Naive B cell (primary cell): ENCODE measurements around the gene AZGP1. TPM values are rescaled to one million over a fixed set of nuclear protein-coding genes. Genes with fewer than 3 reads are reported as not detected.
"Not testable (repeated sequence)": the region's sequence is repeated elsewhere in the genome, so short reads cannot be mapped to it uniquely, and the experiment has no call there.

Experiments used
- ATAC-seq, 2 donors: fragments of 150-1000 bp; cut with Tn5 transposase; 2 replicates each; pipeline ENCODE4 v1.10.0; 2021; ENCODE audit warnings: low read depth in 2 of 2, mild to moderate bottlenecking in 2 of 2, moderate library complexity in 2 of 2
- DNase-seq: peaks from one replicate; pipeline ENCODE4 v3.0.0; 2022
- H3K27ac Mint-ChIP-seq, 6 donors: one replicate each; pipeline ENCODE4 v1.8.0; 2020 to 2022; ENCODE audit warnings: mild to moderate bottlenecking in 6 of 6, mixed read lengths in 6 of 6, moderate library complexity in 5 of 6, inconsistent platforms in 2 of 6
- H3K27me3 Mint-ChIP-seq, 3 donors: one replicate each; pipeline ENCODE4 v1.8.0; 2021 to 2022; ENCODE audit warnings: mixed read lengths in 3 of 3, mild to moderate bottlenecking in 1 of 3
- H3K36me3 Mint-ChIP-seq, 2 donors: one replicate each; pipeline ENCODE4 v1.8.0; 2020 to 2022; ENCODE audit warnings: mixed read lengths in 2 of 2, inconsistent platforms in 1 of 2, mild to moderate bottlenecking in 1 of 2
- H3K4me1 Mint-ChIP-seq, 3 donors: one replicate each; pipeline ENCODE4 v1.8.0; 2020 to 2022; ENCODE audit warnings: mixed read lengths in 3 of 3, inconsistent platforms in 1 of 3, mild to moderate bottlenecking in 1 of 3, moderate library complexity in 1 of 3
- H3K4me3 Mint-ChIP-seq, 8 donors: one replicate each; pipeline ENCODE4 v1.8.0; 2020 to 2022; ENCODE audit warnings: mild to moderate bottlenecking in 8 of 8, mixed read lengths in 8 of 8, moderate library complexity in 8 of 8, inconsistent platforms in 2 of 8
- H3K9me3 Mint-ChIP-seq, 7 donors: one replicate each; pipeline ENCODE4 v1.8.0; 2020 to 2022; ENCODE audit warnings: mixed read lengths in 7 of 7, mild to moderate bottlenecking in 5 of 7, inconsistent platforms in 2 of 7, moderate library complexity in 1 of 7
- polyA plus RNA-seq, 6 donors: library from polyadenylated mRNA; unstranded; fragments of 300-500 nt; fragmentation: Illumina TruSeq; gene quantifications; one replicate each; pipeline ENCODE4 v1.2.3, GENCODE V29; 2021; ENCODE audit warnings: low read depth in 6 of 6

The AZGP1 gene
- polyA plus RNA-seq, 6 donors from 2014 or later, result not detected

- not testable (repeated sequence) for ATAC-seq, H3K36me3 Mint-ChIP-seq, H3K9me3 Mint-ChIP-seq, H3K4me1 Mint-ChIP-seq, H3K4me3 Mint-ChIP-seq, DNase-seq, H3K27ac Mint-ChIP-seq
- peaks cover 13 to 63% (median 31%) of the 10 kb centered on the region in 3 donors for H3K27me3 Mint-ChIP-seq
These were observed 15.7 kb upstream of the AZGP1 start for GRCh38 chr7:99991543-99991942.

- H3K4me1 Mint-ChIP-seq, result peaks cover 0 to 8% (median 6%) of the 10 kb centered on the region in 3 donors
- H3K36me3 Mint-ChIP-seq, result no peaks in the 10 kb centered on the region
- ATAC-seq, result peak in 1 of 2 donors; percentile 11
- peak overlapping the region in 1 of 8 donors; percentile 29 for H3K4me3 Mint-ChIP-seq
- H3K9me3 Mint-ChIP-seq, result no peaks in the 10 kb centered on the region
- peak overlapping the region in 3 of 6 donors; percentile 11 to 79 (median 75) for H3K27ac Mint-ChIP-seq
- peaks cover 17 to 69% (median 40%) of the 10 kb centered on the region in 3 donors for H3K27me3 Mint-ChIP-seq
- no peak for DNase-seq
These were observed 14.6 kb upstream of the AZGP1 start for GRCh38 chr7:99990460-99990852.

- Mint-ChIP-seq H3K27me3 (peaks cover 31 to 80% (median 57%) of the 10 kb centered on the region in 3 donors), H3K4me3 (no peak overlapping the region), H3K9me3 (peaks cover 0 to 2% (median 0%) of the 10 kb centered on the region in 7 donors), H3K27ac (peak overlapping the region in 2 of 6 donors; percentile 1 to 49), H3K36me3 (no peaks in the 10 kb centered on the region), H3K4me1 (peaks cover 0 to 8% (median 6%) of the 10 kb centered on the region in 3 donors)
- ATAC-seq (no peak), DNase-seq (no peak)
These were observed 12.0 kb upstream of the AZGP1 start for GRCh38 chr7:99987846-99988245.

- H3K4me3 Mint-ChIP-seq, H3K9me3 Mint-ChIP-seq, H3K27ac Mint-ChIP-seq, H3K36me3 Mint-ChIP-seq, ATAC-seq, DNase-seq, H3K4me1 Mint-ChIP-seq: not testable (repeated sequence)
- peaks cover 35 to 80% (median 63%) of the 10 kb centered on the region in 3 donors for H3K27me3 Mint-ChIP-seq
These were observed 11.5 kb upstream of the AZGP1 start for GRCh38 chr7:99987306-99987705.

GRCh38 chr7:99984593-99984992 is 8.8 kb upstream of the AZGP1 start:
- peaks cover 0 to 6% (median 5%) of the 10 kb centered on the region in 3 donors for H3K4me1 Mint-ChIP-seq
- H3K27ac Mint-ChIP-seq, result no peak overlapping the region
- peaks cover 33 to 74% (median 72%) of the 10 kb centered on the region in 3 donors for H3K27me3 Mint-ChIP-seq
- ATAC-seq (no peak), DNase-seq (no peak)
- H3K9me3 Mint-ChIP-seq, result peaks cover 0 to 10% (median 4%) of the 10 kb centered on the region in 7 donors
- no peak overlapping the region for H3K4me3 Mint-ChIP-seq
- no peaks in the 10 kb centered on the region for H3K36me3 Mint-ChIP-seq

GRCh38 chr7:99981066-99981465 is 5.2 kb upstream of the AZGP1 start:
- H3K27ac Mint-ChIP-seq, DNase-seq, H3K36me3 Mint-ChIP-seq, H3K4me1 Mint-ChIP-seq, ATAC-seq, H3K9me3 Mint-ChIP-seq: not testable (repeated sequence)
- peak overlapping the region in 1 of 8 donors; percentile 52 for H3K4me3 Mint-ChIP-seq
- H3K27me3 Mint-ChIP-seq, result peaks cover 41 to 68% (median 57%) of the 10 kb centered on the region in 3 donors

GRCh38 chr7:99980448-99980872 is 4.6 kb upstream of the AZGP1 start:
- H3K36me3 Mint-ChIP-seq, H3K27ac Mint-ChIP-seq, DNase-seq, H3K4me1 Mint-ChIP-seq, H3K4me3 Mint-ChIP-seq, H3K9me3 Mint-ChIP-seq: not testable (repeated sequence)
- peak in 1 of 2 donors; percentile 30 for ATAC-seq
- H3K27me3 Mint-ChIP-seq, result peaks cover 38 to 68% (median 57%) of the 10 kb centered on the region in 3 donors

- ATAC-seq (peak; percentile 63 to 81), DNase-seq (peak; percentile 54)
- peak overlapping the region in 1 of 6 donors; percentile 39 for H3K27ac Mint-ChIP-seq
- peaks cover 38 to 68% (median 59%) of the 10 kb centered on the region in 3 donors for H3K27me3 Mint-ChIP-seq
- not testable (repeated sequence) for H3K9me3 Mint-ChIP-seq, H3K36me3 Mint-ChIP-seq, H3K4me1 Mint-ChIP-seq
- H3K4me3 Mint-ChIP-seq, result peak overlapping the region in 1 of 8 donors; percentile 55
These were observed 4.0 kb upstream of the AZGP1 start for GRCh38 chr7:99979814-99980225.

- Mint-ChIP-seq H3K36me3 (no peaks in the 10 kb centered on the region), H3K4me1 (peaks cover 0 to 7% (median 7%) of the 10 kb centered on the region in 3 donors), H3K4me3 (no peak overlapping the region), H3K9me3 (peaks cover 0 to 4% (median 0%) of the 10 kb centered on the region in 7 donors), H3K27ac (no peak overlapping the region), H3K27me3 (peaks cover 33 to 56% (median 54%) of the 10 kb centered on the region in 3 donors)
- DNase-seq (no peak), ATAC-seq (no peak)
These were observed 795 bp upstream of the AZGP1 start for GRCh38 chr7:99976626-99977025.

GRCh38 chr7:99974681-99975080 is 1.1 kb downstream of the AZGP1 start:
- DNase-seq (no peak), ATAC-seq (no peak)
- H3K27ac Mint-ChIP-seq, result no peak overlapping the region
- peaks cover 36 to 62% (median 60%) of the 10 kb centered on the region in 3 donors for H3K27me3 Mint-ChIP-seq
- H3K9me3 Mint-ChIP-seq, result peaks cover 0 to 4% (median 0%) of the 10 kb centered on the region in 7 donors
- no peak overlapping the region for H3K4me3 Mint-ChIP-seq
- H3K4me1 Mint-ChIP-seq, result peaks cover 0 to 2% (median 1%) of the 10 kb centered on the region in 3 donors
- no peaks in the 10 kb centered on the region for H3K36me3 Mint-ChIP-seq

GRCh38 chr7:99973817-99974216 is 2.0 kb downstream of the AZGP1 start:
- H3K9me3 Mint-ChIP-seq, H3K4me3 Mint-ChIP-seq, ATAC-seq, H3K4me1 Mint-ChIP-seq, H3K36me3 Mint-ChIP-seq, DNase-seq: not testable (repeated sequence)
- Mint-ChIP-seq H3K27ac (peak overlapping the region in 1 of 6 donors; percentile 14), H3K27me3 (peaks cover 38 to 60% (median 55%) of the 10 kb centered on the region in 3 donors)

- Mint-ChIP-seq H3K4me1 (no peaks in the 10 kb centered on the region), H3K36me3 (no peaks in the 10 kb centered on the region), H3K9me3 (peaks cover 0 to 4% (median 0%) of the 10 kb centered on the region in 7 donors), H3K27ac (peak overlapping the region in 1 of 6 donors; percentile 66), H3K4me3 (no peak overlapping the region), H3K27me3 (peaks cover 41 to 73% (median 64%) of the 10 kb centered on the region in 3 donors)
- DNase-seq (no peak), ATAC-seq (no peak)
These were observed 4.6 kb downstream of the AZGP1 start for GRCh38 chr7:99971242-99971641.

- not testable (repeated sequence) for ATAC-seq, H3K27ac Mint-ChIP-seq, H3K9me3 Mint-ChIP-seq, DNase-seq, H3K4me3 Mint-ChIP-seq, H3K4me1 Mint-ChIP-seq, H3K36me3 Mint-ChIP-seq
- H3K27me3 Mint-ChIP-seq, result peaks cover 43 to 74% (median 64%) of the 10 kb centered on the region in 3 donors
These were observed 6.0 kb downstream of the AZGP1 start for GRCh38 chr7:99969813-99970212.

- H3K4me1 Mint-ChIP-seq, result no peaks in the 10 kb centered on the region
- no peaks in the 10 kb centered on the region for H3K36me3 Mint-ChIP-seq
- no peak for DNase-seq
- no peak overlapping the region for H3K27ac Mint-ChIP-seq
- H3K27me3 Mint-ChIP-seq, result peaks cover 44 to 79% (median 67%) of the 10 kb centered on the region in 3 donors
- no peak overlapping the region for H3K4me3 Mint-ChIP-seq
- no peak for ATAC-seq
- H3K9me3 Mint-ChIP-seq, result peaks cover 0 to 4% (median 0%) of the 10 kb centered on the region in 7 donors
These were observed 6.5 kb downstream of the AZGP1 start for GRCh38 chr7:99969298-99969697.
